ENCODE measurements around the gene CGB7.

GRCh38 chr19:49022116-49022515 lies 35.4 kb downstream of the CGB7 start:
- no peak for TF ChIP-seq CTCF (IDR thresholded peaks at IDR 0.05)
- TF ChIP-seq EZH2 (IDR thresholded peaks at IDR 0.05; ENCODE audit: borderline replicate concordance, insufficient read depth, low read depth, low read length, poor library complexity, severe bottlenecking): no peak
